HG03097 (cell line): ENCODE measurements around the gene SEC24C.
"Not testable (repeated sequence)": the region's sequence is repeated elsewhere in the genome, so short reads cannot be mapped to it uniquely, and the experiment has no call there.

Experiments
- ATAC-seq: cut with Tn5 transposase; IDR thresholded peaks from one replicate; pipeline ENCODE4 v1.9.1; 2021; ENCODE audit not compliant: unreplicated experiment, low FRiP score

The SEC24C gene

DNA sequence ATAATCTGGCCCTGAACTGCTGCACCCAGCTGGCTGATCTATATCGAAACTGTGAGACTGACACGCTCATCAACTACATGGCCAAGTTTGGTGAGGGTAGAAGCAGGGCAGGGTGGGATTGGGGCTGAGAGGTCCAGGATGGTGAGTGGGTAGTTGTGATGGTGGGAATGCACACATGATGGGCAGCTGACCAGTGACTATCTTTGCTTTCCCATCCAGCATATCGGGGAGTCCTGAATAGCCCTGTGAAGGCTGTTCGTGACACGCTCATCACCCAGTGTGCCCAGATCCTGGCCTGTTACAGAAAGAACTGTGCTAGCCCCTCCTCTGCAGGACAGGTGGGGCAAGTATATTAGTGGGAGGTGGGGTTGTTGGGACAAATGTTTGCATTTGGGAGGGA is 25.2 kb downstream of the SEC24C start:
- ATAC-seq: no peak

DNA sequence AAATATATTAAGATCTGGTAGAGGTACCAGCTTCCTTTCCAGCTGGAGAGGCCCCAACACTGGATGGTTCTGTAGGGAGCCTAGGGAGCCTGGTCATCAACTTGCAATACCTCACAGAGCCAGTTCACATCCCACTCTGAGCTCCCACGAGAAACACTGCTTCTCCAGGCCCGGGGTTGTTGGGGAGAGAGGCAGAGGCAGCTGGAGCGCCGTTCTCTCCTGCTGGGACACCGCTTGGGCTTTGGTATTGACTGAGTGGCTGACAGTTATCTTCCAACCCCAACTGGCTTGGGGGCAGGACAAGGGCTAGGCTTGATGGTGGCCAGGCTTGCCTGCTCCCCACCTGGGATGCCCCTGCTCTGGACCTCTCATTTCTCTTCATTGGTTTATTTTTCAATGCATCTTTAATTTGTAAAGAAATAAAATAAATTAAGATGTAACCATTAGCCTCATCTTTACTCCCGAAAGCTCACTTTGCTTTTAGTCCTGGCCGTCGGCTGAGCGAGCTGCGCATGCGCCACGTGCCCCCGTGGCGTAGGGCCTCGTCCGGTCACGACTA is 27.6 kb downstream of the SEC24C start:
- ATAC-seq: peak; percentile 15

DNA sequence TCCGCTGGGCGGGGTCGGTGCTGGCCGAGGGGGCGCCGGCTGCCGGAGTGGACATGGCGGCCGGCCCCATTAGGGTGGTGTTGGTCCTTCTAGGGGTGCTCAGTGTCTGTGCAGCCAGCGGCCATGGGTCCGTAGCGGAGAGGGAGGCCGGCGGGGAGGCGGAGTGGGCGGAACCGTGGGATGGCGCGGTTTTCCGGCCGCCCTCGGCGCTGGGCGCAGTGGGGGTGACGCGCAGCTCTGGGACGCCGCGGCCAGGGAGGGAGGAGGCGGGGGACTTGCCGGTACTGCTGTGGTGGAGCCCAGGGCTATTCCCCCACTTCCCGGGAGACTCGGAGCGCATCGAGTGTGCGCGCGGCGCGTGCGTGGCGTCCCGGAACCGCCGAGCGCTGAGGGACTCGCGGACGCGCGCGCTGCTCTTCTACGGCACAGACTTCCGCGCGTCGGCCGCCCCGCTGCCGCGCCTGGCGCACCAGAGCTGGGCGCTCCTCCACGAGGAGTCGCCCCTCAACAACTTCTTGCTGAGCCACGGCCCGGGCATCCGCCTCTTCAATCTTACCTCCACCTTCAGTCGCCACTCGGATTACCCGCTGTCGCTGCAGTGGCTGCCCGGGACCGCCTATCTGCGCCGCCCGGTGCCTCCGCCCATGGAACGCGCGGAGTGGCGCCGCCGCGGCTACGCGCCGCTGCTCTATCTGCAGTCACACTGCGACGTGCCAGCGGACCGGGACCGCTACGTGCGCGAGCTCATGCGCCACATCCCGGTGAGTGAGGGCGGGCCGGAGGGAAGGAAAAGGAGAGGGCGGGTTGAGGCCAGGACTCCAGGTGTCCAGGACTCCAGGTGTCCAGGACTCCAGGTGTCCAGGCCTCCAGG is 28.3 kb downstream of the SEC24C start:
- peak; percentile 48 for ATAC-seq

DNA sequence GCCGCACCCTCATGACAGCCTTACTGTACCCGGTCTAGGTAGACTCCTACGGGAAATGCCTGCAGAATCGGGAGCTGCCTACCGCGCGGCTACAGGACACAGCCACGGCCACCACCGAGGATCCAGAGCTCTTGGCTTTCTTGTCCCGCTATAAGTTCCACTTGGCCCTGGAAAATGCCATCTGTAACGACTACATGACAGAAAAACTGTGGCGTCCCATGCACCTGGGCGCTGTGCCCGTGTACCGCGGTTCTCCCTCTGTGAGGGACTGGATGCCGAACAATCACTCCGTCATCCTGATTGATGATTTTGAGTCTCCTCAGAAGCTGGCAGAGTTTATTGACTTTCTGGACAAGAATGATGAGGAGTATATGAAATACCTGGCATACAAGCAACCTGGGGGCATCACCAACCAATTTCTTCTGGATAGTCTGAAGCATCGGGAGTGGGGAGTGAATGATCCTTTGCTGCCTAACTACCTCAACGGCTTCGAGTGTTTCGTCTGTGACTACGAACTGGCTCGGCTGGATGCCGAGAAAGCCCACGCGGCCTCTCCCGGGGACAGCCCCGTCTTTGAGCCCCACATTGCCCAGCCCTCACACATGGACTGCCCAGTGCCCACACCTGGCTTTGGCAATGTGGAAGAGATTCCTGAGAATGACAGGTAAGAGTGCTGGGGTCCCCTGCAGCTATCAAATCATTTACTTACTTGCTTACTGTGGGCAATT is 29.1 kb downstream of the SEC24C start:
- ATAC-seq: no peak

DNA sequence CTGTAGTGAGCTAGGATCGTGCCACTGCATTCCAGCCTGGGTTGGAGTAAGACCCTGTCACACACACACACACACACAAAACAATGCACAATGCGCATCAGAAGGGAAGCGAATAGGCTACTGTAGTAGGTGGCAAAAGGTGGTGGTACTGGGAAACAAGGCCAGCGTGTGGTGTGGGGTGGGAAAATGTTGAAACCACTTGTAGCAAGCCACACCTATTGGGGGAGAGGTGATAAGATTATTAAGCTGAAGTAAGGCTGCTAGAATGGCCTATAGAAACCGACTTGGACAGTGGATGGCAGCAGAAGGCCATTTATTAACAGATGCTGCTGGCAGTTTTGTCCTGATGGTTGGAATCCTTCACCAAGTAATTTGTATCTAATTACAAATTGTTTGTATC is 30.5 kb downstream of the SEC24C start:
- no peak for ATAC-seq

DNA sequence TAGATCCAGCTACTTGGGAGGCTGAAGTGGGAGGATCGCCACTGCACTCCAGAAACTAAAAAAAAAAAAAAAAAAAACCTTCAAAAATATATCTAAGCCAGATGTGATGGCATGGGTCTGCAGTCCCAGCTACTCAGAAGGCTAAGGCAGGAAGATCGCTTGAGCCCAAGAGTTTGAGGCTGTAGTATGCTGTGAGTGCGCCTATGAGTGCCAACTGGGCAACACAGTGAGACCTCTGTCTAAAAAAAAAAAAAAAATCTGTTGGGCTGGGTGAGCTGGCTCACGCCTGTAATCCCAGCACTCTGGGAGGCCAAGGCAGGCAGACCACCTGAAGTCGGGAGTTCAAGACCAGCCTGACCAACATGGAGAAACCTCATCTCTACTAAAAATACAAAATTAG is 34.8 kb downstream of the SEC24C start:
- ATAC-seq: no peak

DNA sequence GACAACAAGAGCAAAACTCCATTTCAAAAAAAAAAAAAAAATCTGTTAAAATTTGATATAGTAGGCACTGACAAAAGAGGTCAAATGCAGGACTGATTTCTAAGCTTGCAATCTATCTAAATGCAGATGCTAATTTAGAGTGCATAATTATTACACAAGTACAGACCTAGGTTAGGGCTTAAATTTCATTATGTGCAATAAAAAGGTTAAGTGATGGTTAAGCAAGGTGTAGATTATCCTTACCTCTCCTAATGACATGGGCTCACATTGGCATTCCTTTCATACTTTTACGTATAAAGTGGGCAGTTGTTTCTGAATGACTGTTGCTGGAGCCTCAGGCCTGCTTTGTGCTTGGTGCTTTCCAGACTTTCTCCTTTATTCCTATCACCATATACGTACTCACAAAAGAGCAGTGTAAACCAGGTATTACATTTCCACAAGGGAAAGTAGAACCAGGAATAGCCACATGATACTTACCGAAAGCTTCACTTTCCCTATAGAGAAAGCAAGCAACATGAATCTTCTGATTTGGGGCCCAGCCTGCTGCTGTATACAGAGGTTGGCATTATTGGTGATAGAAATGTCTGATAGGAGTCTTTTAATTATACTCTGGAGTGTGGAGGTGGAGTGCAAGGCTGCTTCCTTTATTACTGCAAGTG is 35.5 kb downstream of the SEC24C start:
- no peak for ATAC-seq

DNA sequence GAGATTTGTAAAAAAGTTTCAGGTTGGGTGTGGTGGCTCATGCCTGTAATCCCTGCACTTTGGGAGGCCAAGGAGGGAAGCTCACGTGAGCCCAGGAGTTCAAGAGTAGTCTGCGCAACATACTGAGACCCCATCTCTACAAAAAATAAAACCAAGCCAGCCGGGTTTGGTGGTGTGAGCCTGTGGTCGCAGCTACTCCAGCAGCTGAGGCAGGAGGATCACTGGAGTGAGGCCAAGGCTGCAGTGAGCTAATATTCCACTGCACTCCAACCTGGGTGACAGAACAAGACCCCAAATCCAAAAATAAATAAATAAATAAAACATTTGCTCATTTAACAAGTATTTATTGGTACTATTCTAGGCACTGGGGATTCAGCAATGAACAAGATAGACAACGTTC is 36.1 kb downstream of the SEC24C start:
- no peak for ATAC-seq

DNA sequence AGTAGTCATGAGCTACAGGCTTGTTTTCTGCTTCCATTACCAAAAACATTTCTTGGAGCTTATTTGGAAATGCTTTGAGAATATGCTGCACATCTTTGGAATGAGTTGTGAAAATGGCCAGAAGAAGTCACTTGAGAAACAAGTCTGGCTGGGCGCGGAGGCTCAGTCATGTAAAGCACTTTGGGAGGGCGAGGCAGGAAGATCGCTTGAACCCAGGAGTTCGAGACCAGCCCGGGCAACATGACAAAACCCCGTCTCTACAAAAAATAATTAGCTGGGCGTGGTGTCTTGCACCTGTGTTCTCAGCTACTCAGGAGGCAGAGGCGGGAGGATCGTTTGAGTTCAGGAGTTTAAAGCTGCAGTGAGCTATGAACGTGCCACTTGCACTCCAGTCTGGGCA is 36.8 kb downstream of the SEC24C start:
- no peak for ATAC-seq

DNA sequence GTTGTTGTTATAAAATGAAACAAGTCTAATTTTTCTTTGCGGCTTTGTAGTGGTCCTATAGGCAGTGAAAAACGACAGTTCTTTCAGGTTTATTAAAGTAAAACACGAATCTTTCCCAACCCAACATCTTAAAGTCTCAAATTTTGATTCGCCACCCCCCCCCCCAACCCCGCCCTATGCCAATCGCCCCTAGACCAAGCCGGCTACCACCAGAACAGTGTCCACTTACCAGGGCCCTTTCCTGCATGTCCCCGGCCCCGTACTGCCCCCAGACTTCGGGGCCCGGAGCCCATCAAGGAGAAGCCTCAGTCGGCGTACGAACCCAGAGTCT is 37.3 kb downstream of the SEC24C start:
- no peak for ATAC-seq

DNA sequence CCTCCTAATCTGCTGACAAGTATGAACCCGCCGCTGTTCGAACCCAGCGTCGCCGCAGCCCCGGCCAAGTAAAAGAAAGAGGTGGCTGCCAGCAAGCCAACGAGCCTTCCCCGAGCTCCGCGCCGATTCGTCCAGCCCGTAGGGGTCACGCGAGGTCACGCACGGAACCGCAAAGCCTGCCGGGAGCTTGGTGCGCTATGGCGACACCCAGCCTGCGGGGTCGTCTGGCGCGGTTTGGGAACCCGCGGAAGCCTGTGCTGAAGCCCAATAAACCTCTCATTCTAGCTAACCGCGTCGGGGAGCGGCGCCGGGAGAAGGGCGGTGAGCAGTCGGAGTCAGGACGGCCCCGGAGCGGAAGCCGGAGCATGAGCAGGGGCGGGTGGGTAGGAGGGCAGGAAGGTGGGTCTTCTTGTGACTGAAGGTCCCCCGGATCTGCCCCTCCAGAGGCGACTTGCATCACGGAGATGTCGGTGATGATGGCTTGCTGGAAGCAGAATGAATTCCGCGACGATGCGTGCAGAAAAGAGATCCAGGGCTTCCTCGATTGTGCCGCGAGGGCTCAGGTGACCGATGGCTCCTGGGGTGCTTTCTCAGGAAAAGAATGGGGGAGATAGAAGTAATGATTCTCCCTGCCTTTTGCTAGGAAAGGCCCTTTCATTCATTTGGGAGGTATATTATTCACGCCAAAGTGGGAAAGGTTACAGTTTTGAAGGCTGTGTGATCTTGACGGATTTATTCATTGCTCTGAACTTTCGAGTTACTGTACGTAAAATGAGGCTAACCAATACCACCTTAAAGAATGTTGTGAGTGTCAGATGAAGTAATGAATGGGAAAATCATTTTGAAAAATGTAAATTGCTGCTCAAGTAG is 37.9 kb downstream of the SEC24C start, which contains the start of gene CHCHD1:
Gene CHCHD1, plus strand, starts transcription at position 170 of the 870 bp plus-strand sequence. Its CDS starts 28 bp downstream, at position 198.
- ATAC-seq: peak; percentile 44

DNA sequence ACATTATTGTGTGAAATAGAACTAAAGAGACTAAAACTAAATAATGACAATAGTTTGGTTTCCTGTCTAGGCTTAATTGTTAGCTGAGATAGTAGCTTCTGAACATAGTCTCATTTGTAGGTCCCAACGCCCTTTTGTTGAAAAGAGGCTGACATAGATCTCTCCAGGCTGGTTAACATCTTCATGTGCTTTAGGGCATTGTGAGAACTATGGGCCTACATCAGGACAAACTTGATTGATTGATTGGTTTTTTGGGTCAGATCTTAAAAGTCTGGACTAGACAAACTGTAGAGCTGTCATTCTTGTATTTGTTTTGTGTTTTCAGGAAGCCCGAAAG is 38.5 kb downstream of the SEC24C start:
- no peak for ATAC-seq

DNA sequence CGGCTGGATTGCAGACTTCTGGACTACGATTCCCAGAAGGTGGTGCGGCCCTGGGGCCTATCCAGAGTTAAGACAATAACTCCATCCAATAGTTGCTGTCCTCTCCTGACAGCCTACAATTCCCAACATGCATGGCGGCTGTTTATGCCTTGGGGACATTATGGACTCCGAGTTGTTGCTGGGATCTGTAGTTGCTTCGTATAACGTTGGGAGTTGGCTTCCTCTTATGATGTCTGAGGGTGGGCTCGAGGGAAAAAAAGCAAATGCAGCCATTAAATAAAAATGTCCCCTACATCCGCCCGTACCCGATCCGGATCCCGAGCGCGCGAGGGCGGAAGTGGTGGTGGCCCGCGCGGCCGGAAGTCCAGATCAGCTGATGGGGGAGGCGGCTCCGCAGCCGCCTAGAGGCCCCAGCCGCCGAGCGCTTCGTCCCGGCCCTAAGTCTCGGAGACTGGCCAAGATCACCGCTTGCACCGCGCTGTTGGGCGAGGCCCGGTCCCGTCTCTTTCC is 41.1 kb downstream of the SEC24C start, which contains the start of gene ZSWIM8:
Gene ZSWIM8, plus strand, starts transcription at position 396 of the 510 bp plus-strand sequence. CDS start 273 bp downstream, outside the sequence.
- ATAC-seq: peak; percentile 71

DNA sequence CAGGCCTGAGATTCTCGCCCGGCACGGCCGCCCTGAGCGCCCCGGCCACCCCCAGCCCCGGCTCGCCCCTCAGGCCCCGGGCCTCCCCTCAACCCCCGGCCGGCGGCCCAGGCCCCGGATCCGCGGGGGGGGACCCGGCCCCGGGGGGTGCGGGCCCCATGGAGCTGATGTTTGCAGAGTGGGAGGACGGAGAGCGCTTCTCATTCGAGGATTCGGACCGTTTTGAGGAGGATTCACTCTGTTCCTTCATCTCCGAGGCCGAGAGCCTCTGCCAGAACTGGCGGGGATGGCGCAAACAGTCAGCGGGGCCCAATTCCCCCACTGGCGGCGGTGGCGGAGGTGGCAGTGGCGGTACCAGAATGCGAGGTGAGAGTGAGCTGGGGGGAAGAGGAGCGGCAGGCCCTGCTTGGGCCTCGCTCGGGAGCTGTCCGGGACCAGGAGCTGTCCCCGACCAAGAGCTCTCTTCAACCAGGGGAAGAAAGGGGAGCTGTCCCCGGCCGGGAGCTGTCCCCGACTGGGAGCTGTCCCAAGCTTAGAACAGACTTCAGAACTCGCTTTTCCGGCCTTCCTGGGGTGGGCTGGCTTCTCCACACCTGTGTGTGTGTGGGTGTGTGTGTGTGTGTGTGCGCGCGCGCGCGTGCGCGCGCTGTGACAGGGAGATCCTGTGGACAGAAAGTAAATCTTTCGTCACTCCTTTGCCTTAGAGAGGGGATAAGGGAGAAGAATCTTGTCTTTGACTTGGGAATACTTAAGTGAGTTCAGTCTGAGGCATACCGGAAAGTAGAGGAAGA is 41.7 kb downstream of the SEC24C start:
- ATAC-seq: peak; percentile 2

DNA sequence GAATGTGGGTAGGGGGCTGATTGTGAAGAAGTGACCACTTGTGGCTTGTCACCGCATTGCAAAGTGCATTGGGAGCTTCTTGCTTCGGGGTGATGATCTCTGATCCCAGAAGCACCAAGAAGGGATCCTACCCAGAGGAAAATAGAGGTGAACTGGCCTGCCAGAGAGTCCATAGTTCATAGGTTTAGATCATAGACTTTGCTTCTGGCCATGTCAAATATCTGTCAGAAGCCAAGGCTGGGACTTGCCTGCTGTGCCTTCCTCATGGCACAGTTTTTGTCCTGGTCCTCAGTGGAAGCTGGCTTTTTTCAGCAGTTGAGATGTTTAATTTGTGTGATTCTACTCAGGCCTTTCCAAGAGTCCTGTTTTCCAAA is 42.3 kb downstream of the SEC24C start:
- no peak for ATAC-seq

DNA sequence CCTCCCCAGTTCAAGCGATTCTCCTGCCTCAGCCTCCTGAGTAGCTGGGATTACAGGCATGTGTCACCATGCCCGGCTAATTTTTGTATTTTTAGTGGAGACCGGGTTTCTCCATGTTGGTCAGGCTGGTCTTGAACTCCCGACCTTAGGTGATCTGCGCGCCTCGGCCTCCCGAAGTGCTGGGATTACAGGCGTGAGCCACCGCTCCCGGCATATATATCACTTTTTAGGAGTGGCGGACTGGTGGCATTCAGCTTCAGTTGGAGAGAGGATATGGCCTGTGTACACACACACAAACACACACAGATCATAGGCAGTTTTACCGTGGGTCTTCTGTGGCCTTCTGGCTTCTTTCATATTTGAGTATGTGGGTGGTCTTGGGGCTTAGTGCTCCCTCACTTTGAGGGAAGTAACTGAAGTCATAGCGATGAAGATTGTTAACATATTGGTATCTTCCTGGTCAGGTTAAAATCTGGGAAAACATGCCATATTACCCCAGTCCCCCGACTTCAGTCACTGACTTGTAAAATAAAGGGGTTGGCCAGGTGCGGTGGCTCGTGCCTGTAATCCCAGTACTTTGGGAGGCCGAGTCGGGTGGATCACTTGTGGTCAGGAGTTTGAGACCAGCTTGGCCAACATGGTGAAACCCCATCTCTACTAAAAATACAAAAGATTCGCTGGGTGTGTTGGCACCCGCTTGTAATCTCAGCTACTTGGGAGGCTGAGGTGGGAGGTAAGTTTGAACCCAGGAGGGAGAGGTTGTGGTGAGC is 43.0 kb downstream of the SEC24C start:
- not testable (repeated sequence) for ATAC-seq

DNA sequence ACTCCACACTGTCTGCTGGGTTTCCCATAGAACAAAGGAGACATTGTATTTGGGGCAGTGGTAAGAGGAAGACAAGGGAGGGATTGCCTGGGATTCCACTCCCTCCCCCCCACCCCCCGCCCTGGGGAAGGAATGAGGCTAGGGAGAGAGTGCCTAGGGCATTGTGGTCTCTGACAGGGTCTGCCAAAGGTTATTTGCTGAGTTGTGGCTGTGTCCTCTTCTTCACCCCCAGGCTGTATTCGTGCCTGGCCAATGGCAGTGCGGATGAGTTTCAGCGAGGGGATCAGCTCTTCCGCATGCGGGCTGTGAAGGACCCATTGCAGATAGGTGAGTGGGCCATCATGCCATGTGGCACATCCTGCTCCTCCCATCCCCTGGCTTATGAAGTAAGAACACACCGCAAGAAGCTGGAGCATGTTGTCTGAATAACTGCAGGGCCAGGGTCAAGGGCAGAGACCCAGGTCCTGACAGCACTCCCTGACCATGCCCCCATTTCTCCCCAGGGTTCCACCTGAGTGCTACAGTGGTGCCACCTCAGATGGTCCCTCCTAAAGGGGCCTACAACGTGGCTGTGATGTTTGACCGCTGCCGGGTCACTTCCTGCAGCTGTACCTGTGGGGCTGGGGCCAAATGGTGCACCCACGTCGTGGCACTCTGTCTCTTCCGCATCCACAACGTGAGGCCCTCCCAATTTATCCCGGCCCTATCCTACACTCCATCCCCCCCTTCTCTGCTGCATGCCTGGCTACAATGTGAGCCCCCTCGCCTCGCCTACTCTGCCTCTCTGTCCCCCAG is 44.9 kb downstream of the SEC24C start:
- ATAC-seq: no peak

DNA sequence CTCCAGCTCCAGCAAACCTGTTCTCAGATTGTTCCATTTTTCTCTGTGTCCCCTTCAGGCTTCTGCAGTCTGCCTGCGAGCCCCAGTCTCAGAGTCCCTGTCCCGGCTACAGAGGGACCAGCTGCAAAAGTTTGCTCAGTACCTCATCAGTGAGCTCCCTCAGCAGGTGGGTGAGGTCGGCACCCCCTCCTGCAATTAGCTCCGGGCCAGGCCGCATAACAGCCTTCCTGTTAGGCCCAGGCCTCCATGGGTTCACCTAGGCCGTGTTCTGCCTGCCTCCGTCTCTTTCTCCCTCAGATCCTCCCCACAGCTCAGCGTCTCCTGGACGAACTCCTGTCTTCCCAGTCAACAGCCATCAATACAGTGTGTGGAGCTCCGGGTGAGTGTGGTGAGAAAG is 45.5 kb downstream of the SEC24C start:
- ATAC-seq: no peak
